T-helper 22 cell (primary cell): ENCODE results near the gene MGME1.

Source experiments
- DNase-seq: peaks from one replicate; pipeline ENCODE4 v3.0.0-alpha.2; 2020; ENCODE audit warnings: low read depth

The MGME1 gene

GRCh38 chr20:17992847-17993513, 24.2 kb downstream of the MGME1 start:
- no peak for DNase-seq

DNA sequence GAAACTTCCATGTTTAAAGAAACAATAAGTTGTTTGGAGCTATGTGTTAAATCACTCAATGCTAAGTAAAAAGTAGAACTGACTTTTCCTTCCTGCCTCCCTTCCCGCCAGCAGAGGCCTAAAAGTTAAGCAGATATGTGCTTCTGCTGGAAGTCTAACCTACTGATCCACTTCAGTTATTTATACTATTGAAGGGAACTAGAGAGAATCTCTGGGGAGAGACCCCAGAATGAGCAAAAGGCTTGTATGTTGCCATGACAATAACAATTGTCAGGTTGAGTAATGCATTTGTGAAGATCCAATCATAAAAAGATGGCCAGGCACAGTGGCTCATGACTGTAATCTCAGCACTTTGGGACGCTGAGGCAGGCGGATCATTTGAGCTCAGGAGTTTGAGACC, 24.7 kb downstream of the MGME1 start:
- no peak for DNase-seq

DNA sequence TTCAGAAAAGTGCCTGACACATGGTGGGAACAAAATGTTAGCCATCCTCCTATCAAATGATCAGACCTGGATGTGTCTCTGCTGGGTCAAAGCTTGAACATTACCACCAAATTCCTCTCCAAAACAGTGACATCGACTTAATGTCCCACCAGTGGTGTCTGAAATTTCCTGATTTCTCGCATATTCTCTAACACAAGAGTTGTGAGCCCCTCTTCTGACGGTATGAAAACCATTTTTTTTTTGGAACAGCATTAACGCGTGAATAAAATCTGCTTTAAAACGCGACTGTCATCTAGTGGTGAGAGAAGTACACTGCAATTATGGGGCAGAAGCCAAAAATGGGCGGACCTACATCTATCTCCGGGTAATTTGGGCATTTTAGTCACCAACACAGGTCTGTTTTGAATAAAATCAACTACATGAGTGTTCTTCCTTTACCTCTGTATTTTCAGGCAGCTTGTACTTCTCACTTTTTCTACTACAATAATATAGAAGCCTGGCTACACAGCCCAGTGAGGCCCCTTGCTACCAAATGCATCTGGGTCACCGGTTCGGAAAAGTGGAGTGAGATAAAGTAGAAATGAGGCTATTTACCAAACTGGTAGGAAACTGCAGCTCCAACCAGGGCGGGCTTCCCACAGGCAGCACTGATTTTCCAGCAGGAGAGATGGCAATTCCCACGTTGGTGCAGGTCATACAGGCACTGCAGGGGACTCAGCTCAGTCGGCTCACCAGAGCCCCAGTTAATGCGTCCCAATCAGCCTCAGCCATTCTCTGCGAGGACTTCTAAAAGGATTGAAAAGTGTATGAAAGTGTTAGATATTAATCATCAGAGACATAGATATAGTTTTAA, 27.4 kb downstream of the MGME1 start:
- DNase-seq = peak; percentile 3

- no peak for DNase-seq
Observed at GRCh38 chr20:17998446-17998845, 29.6 kb downstream of the MGME1 start.

DNA sequence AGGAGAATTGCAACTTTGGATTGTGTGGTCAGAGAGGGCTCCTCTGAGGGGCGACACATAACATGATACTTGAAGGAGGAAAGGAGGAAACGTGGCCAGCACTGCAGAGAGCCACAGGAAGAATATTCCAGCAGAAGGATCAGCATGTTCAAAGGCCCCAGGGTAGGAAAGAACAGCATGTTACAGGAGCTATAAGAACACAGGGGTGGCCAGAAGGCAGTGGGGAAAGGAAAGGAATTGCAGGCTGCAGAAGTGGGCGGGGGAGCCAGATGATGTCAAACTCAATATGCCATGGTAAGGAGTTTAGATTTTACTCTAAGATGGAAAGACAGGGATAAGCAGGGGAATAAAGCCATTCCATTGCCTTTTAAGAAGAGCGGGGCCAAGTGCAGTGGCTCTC, 30.7 kb downstream of the MGME1 start:
- no peak for DNase-seq

DNA sequence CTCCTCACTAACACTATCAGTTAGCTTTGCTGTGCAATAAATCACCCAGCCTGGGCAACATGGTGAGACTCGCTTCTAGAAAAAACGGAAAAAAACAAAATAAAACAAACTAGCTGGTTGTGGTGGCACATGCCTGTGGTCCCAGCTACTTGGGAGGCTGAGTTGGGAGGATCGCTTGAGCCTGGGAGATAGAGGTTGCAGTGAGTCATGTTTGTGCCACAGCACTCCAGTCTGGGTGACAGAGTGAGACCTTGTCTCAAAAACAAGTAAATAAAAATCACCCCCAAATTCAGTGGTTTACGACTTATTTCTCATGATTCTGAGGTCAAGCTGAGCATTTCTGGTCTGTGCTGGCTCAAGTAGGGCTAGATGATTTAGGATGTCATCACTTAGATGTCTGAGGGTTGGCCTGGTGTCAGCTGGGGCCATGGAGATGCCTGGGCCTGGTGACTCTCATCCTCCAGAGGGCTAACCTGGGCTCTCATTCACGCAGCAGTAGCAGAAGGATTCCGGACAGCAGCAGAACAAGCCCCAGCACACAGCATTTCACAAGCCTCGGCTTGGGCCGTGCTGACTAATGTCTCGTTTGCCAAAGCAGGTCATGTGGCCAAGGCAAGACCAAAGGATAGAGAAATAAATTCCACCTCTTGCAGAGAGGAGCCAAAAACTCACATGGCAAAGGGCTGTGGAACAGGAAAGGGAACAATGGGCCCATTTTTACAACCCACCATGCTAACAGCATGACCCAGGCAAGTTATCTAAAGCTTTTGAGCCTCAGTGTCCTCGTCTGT, 32.5 kb downstream of the MGME1 start:
- DNase-seq = no peak

DNA sequence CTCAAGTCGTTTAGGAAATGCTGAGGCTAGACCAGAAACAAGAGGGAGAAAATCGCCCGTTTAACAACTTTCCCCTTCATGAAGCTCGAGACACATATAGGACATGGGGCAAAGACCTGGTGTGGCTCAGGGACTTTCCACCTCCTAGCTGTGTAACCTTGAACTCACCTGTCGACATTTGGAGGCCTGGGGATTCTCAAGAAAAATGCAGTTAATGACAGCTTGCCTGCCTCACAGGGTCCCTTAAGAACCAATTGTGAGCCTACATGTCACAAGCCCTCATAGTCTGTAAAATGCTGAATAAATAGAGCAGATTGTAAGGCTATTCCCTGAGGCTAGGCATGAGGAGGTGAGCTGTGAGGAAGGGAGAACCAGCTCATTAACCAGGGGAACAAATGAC, 35.1 kb downstream of the MGME1 start:
- no peak for DNase-seq

- no peak for DNase-seq
Observed at GRCh38 chr20:18004384-18005031, 35.7 kb downstream of the MGME1 start.

DNA sequence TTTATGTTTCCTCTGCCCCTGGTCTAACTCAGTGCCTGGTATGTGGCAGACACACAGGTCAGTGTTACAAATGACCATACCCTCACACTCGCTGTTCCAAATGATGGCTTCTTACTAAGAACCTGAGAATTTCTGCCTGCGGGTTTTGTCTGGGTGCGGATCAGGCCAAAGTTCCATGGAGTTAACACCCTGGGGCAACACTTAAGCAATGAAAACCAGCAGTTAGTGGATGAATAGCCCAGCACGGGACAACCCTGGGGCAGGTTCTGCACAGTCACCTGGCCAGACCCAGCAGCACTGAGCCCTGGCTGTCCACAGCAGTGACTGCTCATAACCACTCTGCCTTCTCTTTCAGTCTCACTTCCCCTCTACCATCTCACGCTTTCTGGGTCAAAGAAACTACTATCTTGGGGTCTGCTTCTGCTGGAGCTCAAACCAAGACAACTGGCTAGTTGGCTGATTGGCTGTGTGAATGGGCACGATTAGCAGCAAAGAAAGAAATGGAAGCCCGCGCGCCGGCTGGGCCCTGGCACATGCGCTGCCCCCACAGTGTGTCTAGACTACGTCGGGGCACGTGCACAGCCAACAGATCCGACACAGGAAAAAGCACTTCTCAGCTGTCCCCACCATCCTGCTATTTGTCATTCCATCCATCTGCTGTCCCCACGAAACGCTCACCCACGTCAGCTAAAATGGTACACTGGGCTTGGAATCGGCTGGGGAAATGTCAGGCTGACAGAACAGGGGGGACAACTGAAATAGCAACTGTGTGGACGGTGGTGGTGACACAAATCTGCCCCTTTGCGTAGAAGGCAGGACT, 36.6 kb downstream of the MGME1 start:
- DNase-seq = no peak

DNA sequence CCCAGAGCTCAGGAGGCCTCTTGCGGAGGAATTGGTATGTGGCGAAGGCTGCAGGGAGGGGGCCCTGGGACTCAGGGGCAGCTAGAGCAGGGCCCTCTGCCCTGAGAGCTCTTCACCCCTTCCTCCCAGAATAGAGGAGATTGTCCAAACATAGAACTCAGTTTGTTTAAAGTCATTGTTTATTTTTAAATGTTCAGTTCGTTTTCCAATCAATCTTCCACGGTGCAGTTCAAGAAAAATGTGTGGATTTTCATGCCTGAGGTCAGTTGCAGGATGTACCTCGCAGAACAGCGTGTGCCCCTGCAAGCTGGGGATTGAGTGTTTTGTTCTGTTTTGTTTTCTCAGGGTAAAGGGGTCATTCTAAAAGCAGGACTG, 37.2 kb downstream of the MGME1 start:
- DNase-seq = no peak

DNA sequence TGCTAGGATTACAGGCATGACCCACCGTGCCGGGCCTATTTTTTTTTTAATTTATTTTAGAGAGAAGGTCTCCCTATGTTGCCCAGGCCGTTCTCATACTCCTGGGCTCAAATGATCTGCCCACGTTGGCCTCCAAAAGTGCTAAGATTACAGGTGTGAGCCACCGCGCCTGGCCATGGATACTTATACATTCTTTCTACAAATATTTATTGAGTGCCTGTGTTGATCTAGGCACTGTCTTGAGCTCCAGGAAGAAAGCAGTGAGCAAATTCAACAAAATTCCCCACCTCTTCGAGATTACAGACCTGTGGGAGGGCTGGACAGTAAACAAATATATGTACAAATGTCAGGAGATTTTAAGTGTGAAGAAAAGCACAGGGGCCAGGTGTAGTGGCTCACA, 37.9 kb downstream of the MGME1 start:
- DNase-seq = no peak

GRCh38 chr20:18007534-18008292, 38.9 kb downstream of the MGME1 start:
- no peak for DNase-seq

DNA sequence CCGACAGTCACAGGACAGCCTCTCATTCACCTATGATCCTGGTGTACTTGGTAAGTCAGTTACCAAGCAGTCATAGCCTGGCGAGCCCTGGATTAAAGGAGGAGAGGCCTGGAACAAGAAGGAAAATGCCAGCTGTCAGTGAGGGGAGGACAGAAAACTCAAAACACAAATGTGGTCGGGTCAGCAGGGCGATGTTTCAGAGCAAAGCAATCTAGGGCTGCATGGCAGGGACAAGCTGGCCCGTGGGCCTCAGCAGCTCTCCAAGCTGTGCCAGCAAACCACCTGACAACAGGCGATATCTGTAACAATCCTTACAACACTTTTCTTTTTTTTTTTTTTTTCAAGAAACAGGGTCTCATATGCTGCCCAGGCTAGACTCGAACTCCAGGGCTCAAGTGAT, 40.3 kb downstream of the MGME1 start:
- DNase-seq = no peak

GRCh38 chr20:18011482-18011881, 42.7 kb downstream of the MGME1 start:
- DNase-seq = no peak

GRCh38 chr20:18011951-18012645, 43.3 kb downstream of the MGME1 start:
- no peak for DNase-seq

GRCh38 chr20:18012901-18013300, 44.1 kb downstream of the MGME1 start:
- DNase-seq = no peak

GRCh38 chr20:18014411-18014810, 45.6 kb downstream of the MGME1 start:
- no peak for DNase-seq

DNA sequence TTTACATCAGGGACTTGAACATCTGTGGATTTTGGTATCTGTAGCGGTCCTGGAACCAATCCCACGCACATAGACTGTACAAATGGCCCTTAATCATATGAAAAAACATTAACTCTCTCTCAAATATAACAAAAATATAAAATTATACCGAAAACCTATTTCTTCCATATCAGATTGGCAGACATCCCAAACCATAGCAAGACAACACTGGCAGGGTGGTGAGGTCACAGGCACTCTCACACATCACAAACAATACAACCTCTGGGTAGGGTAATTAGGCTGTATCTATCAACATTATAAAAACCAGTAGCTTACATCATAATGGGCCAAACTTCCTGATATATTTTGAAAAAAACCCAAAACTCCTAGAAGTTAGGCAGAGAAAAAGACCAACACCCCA, 48.0 kb downstream of the MGME1 start:
- no peak for DNase-seq

DNA sequence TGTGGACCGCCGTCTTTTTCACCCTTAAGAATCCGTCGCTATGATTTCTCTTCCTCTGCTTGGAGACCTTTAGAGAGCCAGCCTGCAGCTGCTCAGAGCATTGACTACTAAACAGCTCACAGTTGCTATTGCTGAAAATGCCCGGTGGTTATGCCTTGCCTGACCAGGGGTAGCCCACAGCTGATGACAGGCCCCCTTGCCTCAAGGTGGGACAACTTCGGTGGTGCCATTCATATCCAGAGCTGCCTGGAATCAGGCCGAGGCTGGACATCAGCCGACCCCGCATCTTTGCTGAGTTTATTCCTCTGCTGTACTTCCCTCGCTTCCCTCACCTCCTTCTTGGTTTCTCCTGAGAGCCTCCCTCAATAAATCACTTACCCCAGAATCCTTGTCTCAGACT, 49.3 kb downstream of the MGME1 start:
- no peak for DNase-seq

DNA sequence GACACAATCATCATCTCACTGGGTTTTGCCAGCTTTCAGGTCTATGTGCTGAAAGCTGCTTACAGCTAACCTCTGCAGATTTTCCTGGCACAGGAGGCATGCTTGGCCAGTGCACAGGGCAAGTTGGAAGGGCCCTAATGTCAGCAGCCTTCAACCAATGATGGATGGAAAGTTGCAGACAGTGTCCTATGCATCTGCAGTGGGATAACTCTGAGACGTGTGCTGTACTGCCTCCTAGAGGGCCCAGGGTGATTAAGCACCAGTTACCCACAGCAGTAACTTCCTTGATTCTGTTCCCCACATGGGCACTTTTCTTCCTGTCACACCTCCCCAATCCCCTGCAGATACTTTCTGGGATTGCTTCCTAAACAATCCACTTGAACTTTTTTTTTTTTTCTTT, 50.2 kb downstream of the MGME1 start:
- no peak for DNase-seq
